Keratinocyte (primary cell): ENCODE results near the gene GRIA4. TPM values are rescaled to one million over a fixed set of nuclear protein-coding genes. Genes with fewer than 3 reads are reported as not detected.

Source experiments
- DNase-seq: peaks from one replicate; pipeline ENCODE4 v3.0.0-alpha.2; 2011; ENCODE audit warnings: low read depth, missing footprints, low spot score
- FAIRE-seq: peaks from 2 replicates; lab custom pipeline; 2011; peaks lifted over from hg19 to GRCh38; lab: Jason Lieb, UNC
- H2AFZ ChIP-seq: 2 replicates; pipeline ENCODE4 v1.6.0; 2012; ENCODE audit warnings: low read length, control low read depth, inconsistent platforms; ENCODE audit not compliant: control insufficient read depth
- H3K27ac ChIP-seq: 2 replicates; pipeline ENCODE4 v1.5.1; 2011; ENCODE audit warnings: low read length; ENCODE audit not compliant: control insufficient read depth, insufficient read depth
- H3K27me3 ChIP-seq: 3 replicates; pipeline ENCODE4 v1.6.0; 2011; ENCODE audit warnings: low read length; ENCODE audit not compliant: control insufficient read depth, insufficient read depth; ENCODE audit errors: extremely low read depth
- H3K36me3 ChIP-seq, 2 experiments: 2 replicates in 1 of 2; 3 replicates in 1 of 2; pipeline ENCODE4 v1.5.1; 2011; ENCODE audit warnings: low read length in 2 of 2, mild to moderate bottlenecking in 1 of 2; ENCODE audit not compliant: control insufficient read depth in 2 of 2, insufficient read depth in 2 of 2; ENCODE audit errors: extremely low read depth in 1 of 2
- H3K4me1 ChIP-seq: 3 replicates; pipeline ENCODE4 v1.5.1; 2011; ENCODE audit warnings: low read length; ENCODE audit not compliant: control insufficient read depth, insufficient read depth; ENCODE audit errors: extremely low read depth
- H3K4me2 ChIP-seq: 3 replicates; pipeline ENCODE4 v1.6.0; 2011; ENCODE audit warnings: low read depth, low read length; ENCODE audit not compliant: control insufficient read depth, insufficient read depth; ENCODE audit errors: extremely low read depth
- H3K4me3 ChIP-seq, 3 experiments: fragments of 200-600 bp in 1 of 3; sonication (generic) in 1 of 3; 2 replicates in 2 of 3; 3 replicates in 1 of 3; pipeline ENCODE4 v1.5.1; 2011 to 2016; ENCODE audit warnings: low read length in 3 of 3, mild to moderate bottlenecking in 3 of 3, control low read depth in 2 of 3, inconsistent platforms in 1 of 3, low read depth in 1 of 3, mixed read lengths in 1 of 3, mixed run types in 1 of 3, moderate library complexity in 1 of 3; ENCODE audit not compliant: control insufficient read depth in 2 of 3, insufficient read depth in 2 of 3; ENCODE audit errors: extremely low read depth in 1 of 3
- H3K79me2 ChIP-seq: 2 replicates; pipeline ENCODE4 v1.6.0; 2012; ENCODE audit warnings: low read length; ENCODE audit not compliant: control insufficient read depth, insufficient read depth
- H3K9ac ChIP-seq: 3 replicates; pipeline ENCODE4 v1.6.0; 2011; ENCODE audit warnings: low read length; ENCODE audit not compliant: control insufficient read depth, insufficient read depth; ENCODE audit errors: extremely low read depth
- H3K9me1 ChIP-seq: 3 replicates; pipeline ENCODE4 v1.6.0; 2011; ENCODE audit warnings: low read length; ENCODE audit not compliant: control insufficient read depth, insufficient read depth; ENCODE audit errors: extremely low read depth
- H3K9me3 ChIP-seq: 2 replicates; pipeline ENCODE4 v1.5.1; 2012; ENCODE audit warnings: low read depth, low read length; ENCODE audit not compliant: control insufficient read depth
- H4K20me1 ChIP-seq: 3 replicates; pipeline ENCODE4 v1.6.0; 2011; ENCODE audit warnings: low read length; ENCODE audit not compliant: control insufficient read depth, insufficient read depth; ENCODE audit errors: extremely low read depth
- CTCF ChIP-seq, 3 experiments: IDR thresholded peaks in 1 of 3; conservative IDR thresholded peaks in 1 of 3; optimal IDR thresholded peaks in 1 of 3; 2 replicates in 2 of 3; 3 replicates in 1 of 3; pipeline versions ENCODE3 to v1.5.1; 2011; ENCODE audit warnings: low read length in 3 of 3, mild to moderate bottlenecking in 3 of 3, moderate library complexity in 2 of 3, control low read depth in 1 of 3, inconsistent platforms in 1 of 3; ENCODE audit not compliant: insufficient read depth in 2 of 3; ENCODE audit errors: extremely low read depth in 1 of 3
- EZH2 ChIP-seq: IDR thresholded peaks from one replicate; pipeline ENCODE4 v1.6.1; 2012; ENCODE audit warnings: inconsistent platforms, mild to moderate bottlenecking, low read length, moderate library complexity
- dilution Hi-C: fragments of 300-500 bp; cut with MboI; formaldehyde crosslinking; loops from one replicate; pipeline ENCODE4 v1.7.0; 2020; ENCODE audit warnings: low sequenced_read_pairs; ENCODE audit not compliant: extremely low pct_ligation_motif_present
- polyA plus RNA-seq, 5 experiments: library from polyadenylated mRNA; depleted of rRNA in 3 of 5; stranded (reverse) in 3 of 5; stranded (forward) in 1 of 5; unstranded in 1 of 5; fragments of >200 nt; gene quantifications; 1 replicate in 1 of 5; 2 replicates in 3 of 5; 3 replicates in 1 of 5; pipeline versions ENCODE4 v1.2.1 to v1.2.3, GENCODE V29; 2011 to 2012; ENCODE audit warnings: missing spikeins in 2 of 5, low read depth in 1 of 5, low replicate concordance in 1 of 5

Gene GRIA4
- polyA plus RNA-seq, 1 donor (not counting 4 experiments of a cell fraction or from before 2014, with no cell fraction given), result not detected

GRCh38 chr11:105719073-105719822, 109.4 kb downstream of the GRIA4 start:
- dilution Hi-C loops, result no loop called here
- Histone ChIP-seq H3K4me1 (no peaks in the 10 kb centered on the region), H3K9me1 (no peaks in the 10 kb centered on the region), H3K9ac (no peak overlapping the region), H2AFZ (no peak overlapping the region), H3K4me2 (no peak overlapping the region), H3K9me3 (no peaks in the 10 kb centered on the region), H3K27me3 (no peaks in the 10 kb centered on the region), H3K4me3 (no peak overlapping the region), H3K27ac (no peak overlapping the region), H4K20me1 (no peaks in the 10 kb centered on the region), H3K79me2 (no peaks in the 10 kb centered on the region), H3K36me3 (no peaks in the 10 kb centered on the region)
- no peak for TF ChIP-seq CTCF (optimal IDR thresholded peaks at IDR 0.05 in 1 of 3, IDR thresholded peaks at IDR 0.05 in 1 of 3, conservative IDR thresholded peaks at IDR 0.05 in 1 of 3; ENCODE audit: extremely low read depth in 1 of 3, insufficient read depth in 2 of 3, low read length in 3 of 3)
- no peak for TF ChIP-seq EZH2
- FAIRE-seq (no peak), DNase-seq (no peak)

- H3K4me1 ChIP-seq, result no peaks in the 10 kb centered on the region
- no peaks in the 10 kb centered on the region for H4K20me1 ChIP-seq
- H3K4me2 ChIP-seq, result no peak overlapping the region
- no peaks in the 10 kb centered on the region for H3K27me3 ChIP-seq
- H3K4me3 ChIP-seq, result no peak overlapping the region
- H2AFZ ChIP-seq, result no peak overlapping the region
- H3K27ac ChIP-seq, result no peak overlapping the region
- no peaks in the 10 kb centered on the region for H3K9me1 ChIP-seq
- no peaks in the 10 kb centered on the region for H3K36me3 ChIP-seq
- TF ChIP-seq CTCF (optimal IDR thresholded peaks at IDR 0.05 in 1 of 3, IDR thresholded peaks at IDR 0.05 in 1 of 3, conservative IDR thresholded peaks at IDR 0.05 in 1 of 3; ENCODE audit: extremely low read depth in 1 of 3, insufficient read depth in 2 of 3, low read length in 3 of 3) (no peak), EZH2 (no peak)
- H3K79me2 ChIP-seq, result no peaks in the 10 kb centered on the region
- no peaks in the 10 kb centered on the region for H3K9me3 ChIP-seq
- dilution Hi-C loops, result no loop called here
- no peak overlapping the region for H3K9ac ChIP-seq
- DNase-seq, result no peak
- no peak for FAIRE-seq
These were observed 110.2 kb downstream of the GRIA4 start for GRCh38 chr11:105720096-105720495.
